ENCODE measurements around the gene TEAD1. TPM values are rescaled to one million over a fixed set of nuclear protein-coding genes. Genes with fewer than 3 reads are reported as not detected.

TEAD1 gene
- total and polyA plus RNA-seq, 8 donors: 5.9 to 35.1 (median 22.0) TPM

GRCh38 chr11:12786450-12786849 is 112.2 kb downstream of the TEAD1 start:
- DNase-seq: no peak
- WGBS, 2 donors: 68 to 70% methylated on average over 4 of the region's 4 CpGs
- no peaks in the 10 kb centered on the region for H3K27me3 ChIP-seq
- TF ChIP-seq CTCF (IDR thresholded peaks at IDR 0.05): no peak
- intact Hi-C loops (cut with DNase I): no loop called here
- peak in 3 of 4 donors; percentile 14 to 24 (median 14) for ATAC-seq
- H3K4me3 ChIP-seq: no peak overlapping the region
- no peaks in the 10 kb centered on the region for H3K9me3 ChIP-seq
- no peaks in the 10 kb centered on the region for H3K36me3 ChIP-seq
- peaks cover 8 to 10% (median 9%) of the 10 kb centered on the region in 3 donors for H3K4me1 ChIP-seq
- FAIRE-seq: no peak
- H3K27ac ChIP-seq: peak overlapping the region in 2 of 4 donors; percentile 24 to 37

GRCh38 chr11:12786891-12787290 is 112.7 kb downstream of the TEAD1 start:
- TF ChIP-seq CTCF (IDR thresholded peaks at IDR 0.05): no peak
- H3K4me3 ChIP-seq: no peak overlapping the region
- H3K27me3 ChIP-seq: no peaks in the 10 kb centered on the region
- no peaks in the 10 kb centered on the region for H3K9me3 ChIP-seq
- intact Hi-C loops (cut with DNase I): no loop called here
- H3K4me1 ChIP-seq: peaks cover 8 to 10% (median 9%) of the 10 kb centered on the region in 3 donors
- DNase-seq (no peak), ATAC-seq (no peak), FAIRE-seq (no peak)
- no peak overlapping the region for H3K27ac ChIP-seq
- H3K36me3 ChIP-seq: no peaks in the 10 kb centered on the region
- 96 to 100% methylated on average over 5 of the region's 5 CpGs for WGBS, 2 donors

- ATAC-seq (no peak), FAIRE-seq (no peak), DNase-seq (no peak)
- no peaks in the 10 kb centered on the region for H3K27me3 ChIP-seq
- TF ChIP-seq CTCF (IDR thresholded peaks at IDR 0.05): no peak
- WGBS, 2 donors: 94 to 95% methylated on average over 9 of the region's 9 CpGs
- no peak overlapping the region for H3K4me3 ChIP-seq
- no peaks in the 10 kb centered on the region for H3K9me3 ChIP-seq
- peaks cover 8 to 13% (median 10%) of the 10 kb centered on the region in 3 donors for H3K4me1 ChIP-seq
- no peak overlapping the region for H3K27ac ChIP-seq
- H3K36me3 ChIP-seq: no peaks in the 10 kb centered on the region
- intact Hi-C loops (cut with DNase I): no loop called here
Observed at GRCh38 chr11:12787847-12788246, 113.6 kb downstream of the TEAD1 start.

- Histone ChIP-seq H3K36me3 (no peaks in the 10 kb centered on the region), H3K4me1 (peaks cover 15 to 20% (median 16%) of the 10 kb centered on the region in 3 donors), H3K9me3 (no peaks in the 10 kb centered on the region), H3K4me3 (no peak overlapping the region), H3K27ac (no peak overlapping the region), H3K27me3 (no peaks in the 10 kb centered on the region)
- WGBS, 2 donors: 51 to 70% methylated on average over 1 of the region's 1 CpG
- ATAC-seq: no peak
- no peak for TF ChIP-seq CTCF (IDR thresholded peaks at IDR 0.05)
- intact Hi-C loops (cut with DNase I): no loop called here
- FAIRE-seq: no peak
- DNase-seq: no peak
Observed at GRCh38 chr11:12789054-12789453, 114.8 kb downstream of the TEAD1 start.

GRCh38 chr11:12789596-12790215 is 115.5 kb downstream of the TEAD1 start:
- peaks cover 15 to 20% (median 16%) of the 10 kb centered on the region in 3 donors for H3K4me1 ChIP-seq
- no peaks in the 10 kb centered on the region for H3K36me3 ChIP-seq
- H3K27ac ChIP-seq: no peak overlapping the region
- intact Hi-C loops (cut with DNase I): loop anchor here in 1 of 3 donors (10.0 kb wide), 1 partner anchor 105 kb away; no protein-coding TSS in a partner anchor
- H3K4me3 ChIP-seq: no peak overlapping the region
- H3K27me3 ChIP-seq: no peaks in the 10 kb centered on the region
- 76 to 86% methylated on average over 9 of the region's 9 CpGs for WGBS, 2 donors
- FAIRE-seq (no peak), DNase-seq (peak in 1 of 6 donors; percentile 54), ATAC-seq (no peak)
- no peak for TF ChIP-seq CTCF (IDR thresholded peaks at IDR 0.05)
- no peaks in the 10 kb centered on the region for H3K9me3 ChIP-seq
